ENCODE data around the gene TMEM222. TPM values are rescaled to one million over a fixed set of nuclear protein-coding genes. Genes with fewer than 3 reads are reported as not detected.

The TMEM222 gene
- total RNA-seq, 1 donor from 2014 or later: 43.5 TPM

GRCh38 chr1:27338751-27339150 is 16.8 kb downstream of the TMEM222 start:
- TF ChIP-seq, protein P1, sequence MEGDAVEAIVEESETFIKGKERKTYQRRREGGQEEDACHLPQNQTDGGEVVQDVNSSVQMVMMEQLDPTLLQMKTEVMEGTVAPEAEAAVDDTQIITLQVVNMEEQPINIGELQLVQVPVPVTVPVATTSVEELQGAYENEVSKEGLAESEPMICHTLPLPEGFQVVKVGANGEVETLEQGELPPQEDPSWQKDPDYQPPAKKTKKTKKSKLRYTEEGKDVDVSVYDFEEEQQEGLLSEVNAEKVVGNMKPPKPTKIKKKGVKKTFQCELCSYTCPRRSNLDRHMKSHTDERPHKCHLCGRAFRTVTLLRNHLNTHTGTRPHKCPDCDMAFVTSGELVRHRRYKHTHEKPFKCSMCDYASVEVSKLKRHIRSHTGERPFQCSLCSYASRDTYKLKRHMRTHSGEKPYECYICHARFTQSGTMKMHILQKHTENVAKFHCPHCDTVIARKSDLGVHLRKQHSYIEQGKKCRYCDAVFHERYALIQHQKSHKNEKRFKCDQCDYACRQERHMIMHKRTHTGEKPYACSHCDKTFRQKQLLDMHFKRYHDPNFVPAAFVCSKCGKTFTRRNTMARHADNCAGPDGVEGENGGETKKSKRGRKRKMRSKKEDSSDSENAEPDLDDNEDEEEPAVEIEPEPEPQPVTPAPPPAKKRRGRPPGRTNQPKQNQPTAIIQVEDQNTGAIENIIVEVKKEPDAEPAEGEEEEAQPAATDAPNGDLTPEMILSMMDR (IDR thresholded peaks at IDR 0.05; ENCODE audit: unreplicated experiment): no peak
- Mint-ChIP-seq H3K36me3 (ENCODE audit: low read depth, unreplicated experiment) (peaks cover 17% of the 10 kb centered on the region), H3K27ac (ENCODE audit: unreplicated experiment) (no peak overlapping the region), H3K27me3 (ENCODE audit: unreplicated experiment) (peaks cover 15% of the 10 kb centered on the region), H3K4me3 (ENCODE audit: unreplicated experiment) (no peak overlapping the region), H3K4me1 (ENCODE audit: unreplicated experiment) (peaks cover 32% of the 10 kb centered on the region), H3K9me3 (ENCODE audit: unreplicated experiment) (no peaks in the 10 kb centered on the region)
- no peak for DNase-seq (ENCODE audit: low spot score)

GRCh38 chr1:27339213-27339612 is 17.2 kb downstream of the TMEM222 start:
- H3K27me3 Mint-ChIP-seq (ENCODE audit: unreplicated experiment): peaks cover 13% of the 10 kb centered on the region
- H3K4me3 Mint-ChIP-seq (ENCODE audit: unreplicated experiment): peak overlapping the region; percentile 0
- TF ChIP-seq, protein P1 (IDR thresholded peaks at IDR 0.05; ENCODE audit: unreplicated experiment): no peak
- peaks cover 32% of the 10 kb centered on the region for H3K4me1 Mint-ChIP-seq (ENCODE audit: unreplicated experiment)
- no peaks in the 10 kb centered on the region for H3K9me3 Mint-ChIP-seq (ENCODE audit: unreplicated experiment)
- DNase-seq (ENCODE audit: low spot score): no peak
- H3K36me3 Mint-ChIP-seq (ENCODE audit: low read depth, unreplicated experiment): peaks cover 13% of the 10 kb centered on the region
- H3K27ac Mint-ChIP-seq (ENCODE audit: unreplicated experiment): no peak overlapping the region

DNA sequence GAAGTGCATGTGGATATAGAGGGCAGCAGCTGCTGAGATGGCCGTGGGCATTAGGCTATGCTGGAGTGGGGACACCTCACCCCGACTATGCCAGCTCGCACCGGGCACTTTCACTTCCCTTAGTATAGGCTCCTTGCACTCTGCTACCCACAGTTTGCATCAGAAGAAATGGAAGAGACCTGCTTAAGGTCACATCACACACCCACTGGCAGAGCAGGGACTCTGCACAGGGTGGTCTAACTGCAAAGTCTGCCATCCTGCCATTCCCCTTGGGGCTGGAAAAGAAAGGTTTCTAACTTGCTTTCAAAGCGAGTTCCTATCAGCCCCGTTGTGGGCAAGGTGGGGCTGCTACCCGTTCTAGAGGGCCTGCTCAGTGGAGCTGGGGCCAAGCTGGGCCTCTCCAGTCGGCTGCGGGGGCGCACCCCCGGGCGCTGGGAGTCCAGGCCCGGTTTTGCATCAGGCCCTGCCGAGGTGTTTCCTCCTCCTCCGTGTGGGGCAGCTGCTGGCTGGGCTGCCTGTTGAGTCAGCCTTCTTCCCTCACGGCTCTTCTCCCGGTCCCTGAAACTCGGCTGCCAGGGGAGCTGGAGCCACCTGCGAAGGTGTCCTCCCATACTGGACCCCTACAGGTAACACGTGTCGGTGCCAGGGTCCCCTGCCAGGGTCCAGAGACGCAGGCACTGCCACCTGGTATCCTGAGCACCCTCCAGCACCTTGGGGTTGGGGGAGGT is 19.7 kb downstream of the TMEM222 start, which contains the start of gene SYTL1:
Gene SYTL1, plus strand, starts transcription at position 498 of the 728 bp plus-strand sequence. CDS start 3,313 bp downstream, outside the sequence.
- Mint-ChIP-seq H3K4me1 (ENCODE audit: unreplicated experiment) (peaks cover 32% of the 10 kb centered on the region), H3K27ac (ENCODE audit: unreplicated experiment) (peak within 1 kb of the TSS; percentile 48), H3K9me3 (ENCODE audit: unreplicated experiment) (no peaks in the 10 kb centered on the region), H3K4me3 (ENCODE audit: unreplicated experiment) (no peak within 1 kb of the TSS), H3K36me3 (ENCODE audit: low read depth, unreplicated experiment) (peaks cover 2% of the 10 kb centered on the region), H3K27me3 (ENCODE audit: unreplicated experiment) (peaks cover 19% of the 10 kb centered on the region)
- peak; percentile 48 for DNase-seq (ENCODE audit: low spot score)
- TF ChIP-seq, protein P1 (IDR thresholded peaks at IDR 0.05; ENCODE audit: unreplicated experiment): no peak

- no peaks in the 10 kb centered on the region for H3K9me3 Mint-ChIP-seq (ENCODE audit: unreplicated experiment)
- H3K4me3 Mint-ChIP-seq (ENCODE audit: unreplicated experiment): no peak overlapping the region
- H3K27ac Mint-ChIP-seq (ENCODE audit: unreplicated experiment): no peak overlapping the region
- TF ChIP-seq, protein P1 (IDR thresholded peaks at IDR 0.05; ENCODE audit: unreplicated experiment): no peak
- peaks cover 19% of the 10 kb centered on the region for H3K27me3 Mint-ChIP-seq (ENCODE audit: unreplicated experiment)
- H3K4me1 Mint-ChIP-seq (ENCODE audit: unreplicated experiment): peaks cover 32% of the 10 kb centered on the region
- H3K36me3 Mint-ChIP-seq (ENCODE audit: low read depth, unreplicated experiment): no peaks in the 10 kb centered on the region
- no peak for DNase-seq (ENCODE audit: low spot score)
Measured at GRCh38 chr1:27342391-27342777, 20.4 kb downstream of the TMEM222 start.

Data from endothelial cell (in vitro differentiated cells).